ENCODE measurements around the gene LRG1.

- TF ChIP-seq MAX (CRISPR knock-in tag; IDR thresholded peaks at IDR 0.05) (no peak), USF2 (CRISPR knock-in tag; IDR thresholded peaks at IDR 0.05) (no peak)
Observed at GRCh38 chr19:4488496-4488895, 51.3 kb downstream of the LRG1 start.

All from WTC11 (cell line).